C4-2B (cell line): ENCODE results near the gene STEAP1B.

Experiments
- ZFX ChIP-seq: fragments of 450-650 bp; IDR thresholded peaks from 2 replicates; pipeline ENCODE4 v1.6.1; 2017
- TF ChIP-seq, protein P1 (sequence below): fragments of 450-650 bp; conservative IDR thresholded peaks from 2 replicates; pipeline ENCODE4 v1.5.1; 2017; ENCODE audit warnings: mild to moderate bottlenecking

DNA sequence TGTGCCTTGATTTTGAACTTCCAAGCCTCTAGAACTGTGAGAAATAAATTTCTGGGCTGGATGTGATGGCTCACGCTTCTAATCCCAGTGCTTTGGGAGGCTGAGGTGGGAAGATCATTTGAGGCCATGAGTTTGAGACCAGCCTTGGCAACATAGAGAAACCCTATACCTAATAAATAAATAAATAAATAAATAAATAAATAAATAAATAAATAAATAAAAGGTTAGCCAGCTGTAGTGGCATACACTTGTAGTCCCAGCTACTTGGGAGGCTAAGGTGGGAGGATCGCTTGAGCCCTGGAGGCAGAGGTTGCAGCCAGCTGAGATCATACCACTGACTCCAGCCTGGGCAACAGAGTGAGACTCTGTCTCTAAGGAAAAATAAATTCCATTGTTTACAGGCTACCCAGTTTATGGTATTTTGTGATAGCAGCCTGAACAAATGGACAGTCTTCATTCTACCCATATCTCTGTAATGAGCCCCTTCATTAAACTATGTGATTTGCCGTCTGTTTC, 67.7 kb downstream of the STEAP1B start:
- TF ChIP-seq, protein P1, sequence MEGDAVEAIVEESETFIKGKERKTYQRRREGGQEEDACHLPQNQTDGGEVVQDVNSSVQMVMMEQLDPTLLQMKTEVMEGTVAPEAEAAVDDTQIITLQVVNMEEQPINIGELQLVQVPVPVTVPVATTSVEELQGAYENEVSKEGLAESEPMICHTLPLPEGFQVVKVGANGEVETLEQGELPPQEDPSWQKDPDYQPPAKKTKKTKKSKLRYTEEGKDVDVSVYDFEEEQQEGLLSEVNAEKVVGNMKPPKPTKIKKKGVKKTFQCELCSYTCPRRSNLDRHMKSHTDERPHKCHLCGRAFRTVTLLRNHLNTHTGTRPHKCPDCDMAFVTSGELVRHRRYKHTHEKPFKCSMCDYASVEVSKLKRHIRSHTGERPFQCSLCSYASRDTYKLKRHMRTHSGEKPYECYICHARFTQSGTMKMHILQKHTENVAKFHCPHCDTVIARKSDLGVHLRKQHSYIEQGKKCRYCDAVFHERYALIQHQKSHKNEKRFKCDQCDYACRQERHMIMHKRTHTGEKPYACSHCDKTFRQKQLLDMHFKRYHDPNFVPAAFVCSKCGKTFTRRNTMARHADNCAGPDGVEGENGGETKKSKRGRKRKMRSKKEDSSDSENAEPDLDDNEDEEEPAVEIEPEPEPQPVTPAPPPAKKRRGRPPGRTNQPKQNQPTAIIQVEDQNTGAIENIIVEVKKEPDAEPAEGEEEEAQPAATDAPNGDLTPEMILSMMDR = no peak
- no peak for TF ChIP-seq ZFX
